Measurements from ENCODE around the gene RPP25L. TPM values are rescaled to one million over a fixed set of nuclear protein-coding genes. Genes with fewer than 3 reads are reported as not detected.

The RPP25L gene
- total RNA-seq, 1 donor from 2014 or later = 6.1 TPM

DNA sequence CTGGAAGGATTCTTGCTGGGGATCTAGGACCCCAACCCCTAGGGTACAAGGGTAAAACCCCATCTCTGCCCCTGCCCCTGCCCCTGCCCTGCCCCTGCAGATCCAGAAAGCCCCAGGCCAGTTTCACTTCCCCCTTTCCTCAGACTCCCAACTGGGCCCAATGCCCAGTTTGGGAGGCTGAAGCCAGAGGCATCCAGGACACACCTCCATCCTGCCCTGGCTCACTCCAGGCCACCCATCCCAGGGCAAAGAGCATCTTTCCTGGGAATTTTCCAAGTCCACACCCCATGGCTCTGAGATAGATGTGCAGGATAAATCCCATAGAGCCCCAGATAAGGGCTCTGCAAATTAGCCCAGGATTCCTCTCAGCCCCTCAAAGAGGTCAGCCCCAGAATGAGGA, 39.8 kb downstream of the RPP25L start:
- no peak for FAIRE-seq

DNA sequence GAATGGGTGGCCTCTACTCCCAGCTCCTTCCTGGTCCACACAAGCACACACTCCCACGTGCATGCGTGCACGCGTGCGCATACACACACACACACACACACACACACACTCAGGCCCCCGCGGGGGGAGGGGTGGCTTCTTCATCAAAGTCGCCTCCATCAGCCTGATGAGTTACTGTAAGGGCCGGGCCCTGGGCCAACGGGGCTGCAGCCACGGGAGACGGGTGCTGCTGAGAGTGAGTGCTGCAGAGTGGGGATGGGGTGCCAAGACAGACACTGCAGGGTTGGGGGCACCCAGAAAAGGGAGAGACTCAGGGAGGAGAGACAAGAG, 40.5 kb downstream of the RPP25L start:
- no peak for DNase-seq (ENCODE audit: low spot score in 2 of 2)
- no peak for FAIRE-seq

More for the DNA sequence above, 39.8 kb downstream of the RPP25L start:
- DNase-seq (ENCODE audit: low spot score in 2 of 2) = no peak

DNA sequence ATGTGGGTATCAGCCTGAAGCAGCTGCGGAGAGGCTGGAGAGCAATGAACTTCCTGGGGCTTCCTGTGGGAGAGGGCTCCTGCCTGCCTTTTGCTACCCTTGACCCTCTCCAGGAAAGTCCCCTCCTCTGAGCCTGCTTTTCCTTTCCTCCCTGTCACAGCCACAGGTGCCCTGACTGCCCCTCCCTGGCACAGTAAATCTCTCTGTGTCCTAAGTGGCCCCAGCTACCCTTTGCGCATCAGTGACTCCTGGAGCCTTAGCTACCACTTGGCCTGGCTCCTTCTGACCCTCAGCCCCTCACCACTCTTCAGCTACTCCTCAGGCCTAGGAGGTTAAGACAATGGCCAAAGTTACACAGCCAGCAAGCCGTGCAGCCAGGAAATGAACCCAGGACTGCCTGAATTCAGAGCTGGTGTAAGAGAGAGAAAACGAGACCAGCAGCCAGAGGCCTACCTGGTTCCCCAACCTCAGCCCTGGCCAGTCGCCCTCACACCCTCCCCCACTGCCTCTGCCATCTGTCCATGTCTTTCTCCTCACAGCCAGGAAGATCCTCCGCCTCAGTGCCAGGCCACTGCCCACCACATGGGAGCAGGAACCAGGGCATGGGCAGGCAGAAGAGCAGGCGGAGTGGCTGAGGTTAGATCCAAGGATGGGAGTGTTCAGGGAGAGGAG, 41.0 kb downstream of the RPP25L start:
- DNase-seq (ENCODE audit: low spot score in 2 of 2) (no peak), FAIRE-seq (no peak)

DNA sequence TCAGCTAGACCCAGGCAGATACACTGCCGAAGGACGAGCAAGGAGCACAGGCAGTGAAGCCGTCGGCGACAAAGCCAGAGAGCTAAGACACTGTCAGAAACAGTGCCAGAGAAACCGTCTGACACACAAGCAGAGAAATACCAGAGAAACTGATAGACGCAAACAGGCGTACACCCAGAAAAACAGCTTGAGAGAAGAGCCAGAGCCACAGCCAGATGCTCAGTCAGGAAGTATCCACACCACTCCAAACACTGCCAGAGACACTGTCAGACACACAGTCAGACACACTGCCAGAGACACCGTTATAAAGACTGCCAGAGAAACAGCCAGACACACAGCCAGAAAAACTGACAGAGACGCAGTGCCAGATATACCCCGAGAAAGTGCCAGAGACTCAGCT, 41.5 kb downstream of the RPP25L start:
- FAIRE-seq = no peak
- DNase-seq (ENCODE audit: low spot score in 2 of 2) = no peak

DNA sequence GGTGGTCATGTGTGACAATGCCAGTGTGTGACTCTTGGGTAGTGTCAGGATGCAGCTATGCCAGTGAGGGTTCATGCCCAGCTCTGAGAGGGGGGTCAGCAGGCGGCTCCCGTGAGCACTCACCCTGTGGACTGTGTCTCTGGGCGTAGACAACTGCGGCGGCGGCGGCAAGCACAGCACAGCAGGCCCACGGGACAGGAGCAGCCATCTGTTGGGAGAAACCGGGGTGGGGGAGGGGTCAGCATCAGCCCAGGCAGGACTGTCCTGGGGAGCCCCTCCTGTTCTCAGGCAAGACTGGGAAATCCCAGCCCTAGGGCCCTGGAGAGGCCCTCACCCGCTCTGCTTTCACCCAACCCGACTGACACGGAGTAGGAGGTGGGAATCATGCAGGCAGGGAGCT, 43.1 kb downstream of the RPP25L start:
- DNase-seq (ENCODE audit: low spot score in 2 of 2) (no peak), FAIRE-seq (no peak)

DNA sequence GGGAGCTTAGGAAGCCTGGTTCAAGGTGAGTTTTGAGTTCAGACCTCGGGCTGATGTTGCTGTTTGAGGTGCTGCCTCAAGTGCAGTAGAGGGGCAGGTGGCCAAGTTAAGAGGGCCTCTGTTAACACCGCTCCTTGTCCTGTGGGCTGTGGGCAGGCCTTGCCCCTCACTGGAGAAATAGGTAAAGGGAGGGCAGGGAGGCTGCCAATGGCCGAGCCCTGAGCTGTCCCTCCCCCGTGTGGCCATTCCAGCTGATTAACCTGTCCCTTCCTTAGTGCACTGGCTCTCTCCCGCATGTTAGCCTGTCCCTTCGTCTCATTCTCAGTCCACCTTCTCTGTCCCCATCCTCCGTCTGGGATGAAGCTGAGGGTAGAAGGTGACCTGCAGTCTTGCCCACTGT, 43.8 kb downstream of the RPP25L start:
- no peak for DNase-seq (ENCODE audit: low spot score in 2 of 2)

DNA sequence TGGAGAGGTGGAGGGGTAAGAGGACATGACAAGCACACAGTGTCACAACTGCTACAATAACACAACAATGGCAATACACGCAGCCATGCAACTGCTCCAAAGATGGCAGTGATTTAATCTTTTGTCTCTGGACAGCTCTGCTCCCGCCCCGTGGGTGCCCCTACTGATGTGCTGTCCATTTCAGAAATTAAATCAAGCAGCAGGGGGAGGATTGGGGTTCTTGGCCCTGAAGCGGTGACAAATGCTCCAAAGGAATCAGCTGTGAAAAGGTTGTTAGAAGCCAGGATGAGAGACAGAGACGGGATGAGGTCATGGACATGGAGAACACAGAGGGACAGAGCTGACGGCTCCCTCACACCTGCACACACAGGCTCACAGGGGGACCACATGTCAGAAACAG, 44.9 kb downstream of the RPP25L start:
- no peak for DNase-seq (ENCODE audit: low spot score in 2 of 2)
- FAIRE-seq = no peak

More for the DNA sequence above, 43.8 kb downstream of the RPP25L start:
- FAIRE-seq = no peak

DNA sequence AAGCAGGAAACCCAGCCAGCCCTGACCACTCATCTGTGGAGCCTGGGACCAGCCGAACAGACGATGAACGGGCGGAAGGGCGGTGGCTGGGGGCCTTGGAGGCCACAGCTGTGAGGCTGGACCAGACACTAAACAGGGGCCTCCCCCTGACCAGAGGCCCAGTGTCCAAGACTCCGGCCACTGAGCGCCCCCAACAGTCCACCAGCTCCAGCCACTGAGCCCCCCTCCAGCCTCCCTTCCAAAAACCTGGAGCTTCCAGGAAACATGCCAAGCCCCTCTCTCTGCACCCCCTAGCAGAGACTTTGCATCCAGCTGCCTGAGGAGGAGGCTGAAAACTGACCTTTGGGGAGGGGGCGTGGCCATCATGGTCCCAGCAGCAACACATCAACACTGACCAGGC, 45.6 kb downstream of the RPP25L start:
- no peak for DNase-seq (ENCODE audit: low spot score in 2 of 2)
- no peak for FAIRE-seq

DNA sequence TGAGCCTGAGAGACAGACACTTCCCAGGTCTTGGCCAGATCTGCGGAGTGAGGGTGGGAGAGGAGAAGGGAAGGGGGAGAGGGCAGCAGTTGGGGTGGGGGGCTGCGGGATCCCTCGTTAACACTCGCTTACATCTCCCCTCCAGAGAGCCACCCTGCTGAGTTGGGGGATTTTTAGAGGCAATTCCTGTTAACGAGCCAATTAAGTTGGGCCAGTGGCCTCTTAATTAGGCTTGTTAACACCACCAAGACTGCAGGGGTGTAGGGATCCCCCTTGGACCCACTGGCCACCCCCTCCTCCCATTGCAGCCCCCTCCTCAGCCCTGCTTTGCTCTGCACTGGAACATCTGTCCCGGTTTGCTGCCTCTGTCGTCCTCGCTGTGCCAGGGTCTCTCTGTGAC, 46.0 kb downstream of the RPP25L start:
- no peak for FAIRE-seq

DNA sequence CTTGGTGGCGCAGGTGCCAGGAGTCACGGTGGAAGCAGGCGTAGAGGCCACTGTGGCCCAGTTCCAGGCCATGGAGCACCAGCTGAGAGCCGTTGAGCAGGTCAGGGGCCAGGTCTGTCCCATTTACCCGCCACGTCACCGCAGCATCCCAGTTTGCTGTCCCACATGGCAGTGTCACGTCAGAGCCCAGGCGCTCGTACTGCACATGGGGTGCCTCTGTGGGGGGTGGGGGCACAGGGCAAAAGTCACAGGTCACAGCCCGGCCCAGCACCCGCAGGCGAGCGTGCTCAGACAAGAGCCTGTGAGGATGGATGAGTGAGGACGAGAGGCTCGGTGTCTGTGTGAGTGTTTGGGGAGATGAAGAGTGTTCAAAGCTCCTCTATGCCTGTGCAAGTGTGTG, 47.3 kb downstream of the RPP25L start:
- no peak for DNase-seq (ENCODE audit: low spot score in 2 of 2)
- FAIRE-seq = no peak

More for the DNA sequence above, 46.0 kb downstream of the RPP25L start:
- no peak for DNase-seq (ENCODE audit: low spot score in 2 of 2)

DNA sequence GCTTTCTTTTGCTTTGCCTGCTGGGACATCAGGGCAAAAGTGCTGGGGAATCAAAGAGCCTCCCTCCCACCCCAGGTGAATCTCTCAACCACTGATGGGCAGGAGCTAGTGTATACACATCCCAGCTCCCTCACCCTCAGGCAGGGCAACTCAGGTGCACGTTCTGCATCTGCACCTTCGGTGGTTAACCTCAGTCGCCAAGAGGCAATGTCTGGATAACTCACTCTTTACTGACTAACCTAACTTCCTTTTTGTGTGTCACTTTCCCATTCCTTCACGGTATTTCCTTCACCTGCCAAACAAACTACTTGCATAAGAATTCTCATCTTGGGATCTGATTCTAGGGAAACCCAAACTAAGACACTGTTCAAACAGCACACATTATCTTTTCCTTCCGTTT, 48.6 kb downstream of the RPP25L start:
- no peak for DNase-seq (ENCODE audit: low spot score in 2 of 2)
- FAIRE-seq = no peak

DNA sequence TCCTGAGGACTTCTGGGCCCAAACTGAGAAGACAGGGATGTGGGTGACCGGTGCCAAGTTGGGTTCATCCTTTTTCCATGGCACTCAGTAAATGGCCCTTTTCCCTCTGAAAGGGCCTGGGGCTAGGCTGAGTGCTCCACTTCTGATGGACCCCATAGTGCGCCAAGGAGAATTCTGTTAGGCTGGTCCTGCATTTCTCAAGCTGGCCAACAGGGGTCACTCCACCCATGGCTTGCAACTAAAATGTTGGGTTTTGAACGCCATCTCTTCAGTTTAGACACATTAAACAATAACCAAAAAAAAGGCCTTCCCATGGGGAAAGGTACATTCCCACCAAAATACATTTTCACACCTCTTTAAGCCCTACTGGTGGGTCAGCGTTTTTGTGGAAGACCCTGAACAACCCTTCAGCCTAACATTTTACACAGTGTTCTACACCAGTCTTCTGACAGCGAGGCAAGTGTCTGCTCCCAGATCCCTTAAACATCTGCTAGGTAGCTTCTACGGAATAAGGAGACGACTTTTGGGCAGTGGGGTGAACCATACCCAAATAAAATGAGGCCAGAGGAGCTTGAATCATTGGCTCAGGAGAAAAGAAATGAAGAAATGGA, 49.7 kb downstream of the RPP25L start:
- DNase-seq (ENCODE audit: low spot score in 2 of 2) = no peak
- no peak for FAIRE-seq

DNA sequence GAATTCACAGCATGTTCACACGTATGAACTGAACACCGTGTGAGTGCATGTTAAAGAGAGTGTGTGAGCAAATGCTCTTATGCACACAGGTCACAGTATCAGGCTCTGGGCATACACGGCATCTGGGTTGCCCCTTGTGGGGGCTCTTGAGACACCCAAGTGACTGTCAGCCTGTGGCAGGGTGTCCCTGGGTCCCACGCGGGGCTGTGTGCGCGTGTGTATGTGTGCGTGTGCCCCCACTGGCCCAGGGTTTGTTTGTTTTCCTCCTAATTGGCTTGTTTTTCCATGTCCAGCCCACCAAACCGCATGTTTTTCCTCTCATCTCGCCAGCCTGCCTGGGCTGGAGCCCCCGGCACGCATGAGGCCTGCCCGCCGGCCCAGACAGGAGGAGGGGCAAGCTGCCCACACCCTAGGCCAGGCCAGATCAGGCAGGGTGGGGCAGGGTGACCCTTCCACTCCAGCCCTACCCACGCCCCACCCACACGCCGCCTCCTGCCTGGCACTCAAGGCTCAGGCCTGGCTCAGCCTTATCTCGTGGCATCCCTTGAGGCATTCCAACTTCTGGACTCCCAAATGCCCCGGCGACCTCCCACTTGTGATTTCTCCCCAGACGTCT, 51.2 kb downstream of the RPP25L start:
- FAIRE-seq (no peak), DNase-seq (ENCODE audit: low spot score in 2 of 2) (no peak)

Small RNA genes within 50 kb of the gene (small RNA-seq; reads per million reads assigned to genes)
- gene CCL27 = not detected

Other genes starting within 250 kb of the RPP25L start
- gene MYORG, start 235.2 kb downstream of the RPP25L start, total RNA-seq = 2.4 TPM
- gene FAM219A, start 153.5 kb downstream of the RPP25L start, total RNA-seq = 22.4 TPM
- 1.2 TPM for gene DNAI1, start 153.3 kb downstream of the RPP25L start, total RNA-seq
- 53.4 TPM for gene ENHO, start 89.1 kb downstream of the RPP25L start, total RNA-seq
- 9.8 TPM for gene CNTFR, start 22.4 kb downstream of the RPP25L start, total RNA-seq
- gene DCTN3, start 8.4 kb upstream of the RPP25L start, total RNA-seq = 165 TPM
- 0.82 TPM for gene ARID3C, start 17.0 kb upstream of the RPP25L start, total RNA-seq
- 20.8 TPM for gene SIGMAR1, start 25.7 kb upstream of the RPP25L start, total RNA-seq
- gene GALT, start 34.6 kb upstream of the RPP25L start, total RNA-seq = 29.3 TPM
- 5.3 TPM for gene IL11RA, start 40.1 kb upstream of the RPP25L start, total RNA-seq
- 0.41 TPM for gene CCL27, start 50.6 kb upstream of the RPP25L start, total RNA-seq
- not detected for gene CCL19, start 79.2 kb upstream of the RPP25L start, total RNA-seq
- not detected for gene CCL21, start 98.0 kb upstream of the RPP25L start, total RNA-seq

Measured in frontal cortex (tissue), 4 donors.